CD1c-positive myeloid dendritic cell (primary cell): ENCODE data around the gene PARP6.

Source experiments
- DNase-seq: peaks from one replicate; pipeline ENCODE4 v3.0.0-alpha.2; 2016; ENCODE audit errors: extremely low spot score

Gene PARP6

DNA sequence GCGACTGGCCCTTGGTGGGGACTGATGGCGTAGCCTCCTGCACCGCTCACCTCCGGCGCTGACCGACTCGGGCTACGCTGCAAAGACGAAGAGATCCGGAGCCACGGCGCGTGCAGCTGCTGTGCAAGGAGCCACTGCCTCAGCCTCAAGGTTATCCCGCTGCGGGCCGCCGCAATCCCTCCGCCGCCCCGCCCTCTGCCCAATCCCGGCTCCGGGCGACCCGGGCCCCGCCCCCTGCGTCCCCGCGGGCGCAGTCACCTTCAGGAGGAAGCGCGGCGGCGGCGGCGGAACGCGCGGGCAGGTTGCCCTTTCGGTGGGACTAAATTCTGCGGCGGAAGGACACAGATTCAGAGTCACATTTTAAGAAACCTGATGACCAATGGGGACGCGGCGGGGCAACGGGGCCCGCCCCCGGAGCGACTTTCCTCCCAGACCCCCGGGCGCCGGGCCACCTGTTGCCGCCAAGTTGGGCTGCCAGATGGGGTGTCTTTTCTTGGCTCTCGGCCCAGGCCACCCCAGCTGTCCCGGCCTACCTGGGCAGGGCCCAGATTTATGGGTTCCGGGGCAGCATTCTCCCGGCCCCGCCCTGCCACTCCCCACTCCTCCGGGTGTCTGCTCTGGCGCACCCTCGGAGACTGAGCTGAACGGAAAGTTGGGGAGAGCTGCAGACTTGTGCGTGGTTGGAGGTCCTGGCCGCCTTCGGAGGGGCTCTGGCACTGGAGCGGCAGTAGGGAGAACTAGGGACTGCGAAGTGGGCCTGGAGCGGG is 41.1 kb downstream of the PARP6 start, which contains the start of gene PKM:
Gene PKM (minus strand): TSS at position 125 of the 767 bp plus-strand sequence. CDS start 12,093 bp downstream, outside the sequence.
- DNase-seq: peak; percentile 96

DNA sequence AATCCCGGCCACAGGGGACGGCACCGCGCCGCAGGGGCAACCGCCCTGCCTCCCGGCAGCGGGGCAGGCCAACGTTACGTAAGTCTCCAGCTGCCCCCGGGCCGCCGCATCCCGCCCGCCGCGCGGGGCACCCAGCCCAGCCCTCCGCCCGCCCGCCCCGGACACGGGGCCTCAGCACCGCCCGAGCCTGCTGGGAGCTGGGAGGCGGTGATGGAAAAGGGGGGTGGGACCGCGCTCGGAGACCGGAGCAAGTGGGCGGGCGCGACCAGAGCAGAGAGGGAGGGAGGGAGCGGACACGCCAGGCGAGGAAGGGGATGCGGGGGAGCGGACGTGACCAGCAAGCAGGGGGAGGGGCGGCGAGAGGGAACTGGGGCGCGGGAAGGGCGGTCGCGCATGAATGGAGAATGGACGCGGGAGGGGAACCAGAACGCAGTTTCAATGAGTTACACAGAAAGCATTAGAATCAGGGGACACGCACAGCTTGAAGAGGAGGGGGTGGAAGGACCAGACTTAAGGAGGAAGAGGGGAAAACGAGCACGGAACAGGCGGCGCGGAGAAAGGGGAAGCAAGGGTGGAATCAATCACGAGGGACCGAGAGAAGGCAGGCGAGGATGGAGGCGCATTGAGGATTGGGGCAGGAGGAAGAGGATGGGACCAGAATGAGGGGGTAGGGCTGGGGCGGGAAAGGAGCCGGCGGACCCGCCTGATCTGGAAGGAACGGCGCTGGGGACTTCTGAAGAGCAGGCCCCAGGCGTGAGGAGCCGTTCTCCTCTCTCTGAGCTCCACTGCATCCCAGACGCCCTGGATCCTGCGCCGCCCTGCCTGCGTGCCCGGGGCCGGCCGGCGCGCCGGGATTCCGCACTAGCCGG is 41.9 kb downstream of the PARP6 start:
- DNase-seq: peak; percentile 93

DNA sequence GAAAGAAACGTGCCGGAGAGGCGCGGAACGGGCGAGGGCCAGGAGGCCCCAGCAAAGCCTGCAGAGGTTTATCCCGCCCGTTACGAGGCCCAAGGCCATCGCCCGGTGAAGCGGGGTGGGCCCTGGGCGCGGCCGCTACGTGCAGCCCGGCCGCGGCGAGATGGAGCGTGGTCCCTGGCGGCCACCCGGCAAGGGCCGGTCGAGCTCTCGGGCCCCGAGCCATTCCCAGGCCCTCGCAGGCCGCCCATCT is 42.5 kb downstream of the PARP6 start:
- DNase-seq: no peak

DNA sequence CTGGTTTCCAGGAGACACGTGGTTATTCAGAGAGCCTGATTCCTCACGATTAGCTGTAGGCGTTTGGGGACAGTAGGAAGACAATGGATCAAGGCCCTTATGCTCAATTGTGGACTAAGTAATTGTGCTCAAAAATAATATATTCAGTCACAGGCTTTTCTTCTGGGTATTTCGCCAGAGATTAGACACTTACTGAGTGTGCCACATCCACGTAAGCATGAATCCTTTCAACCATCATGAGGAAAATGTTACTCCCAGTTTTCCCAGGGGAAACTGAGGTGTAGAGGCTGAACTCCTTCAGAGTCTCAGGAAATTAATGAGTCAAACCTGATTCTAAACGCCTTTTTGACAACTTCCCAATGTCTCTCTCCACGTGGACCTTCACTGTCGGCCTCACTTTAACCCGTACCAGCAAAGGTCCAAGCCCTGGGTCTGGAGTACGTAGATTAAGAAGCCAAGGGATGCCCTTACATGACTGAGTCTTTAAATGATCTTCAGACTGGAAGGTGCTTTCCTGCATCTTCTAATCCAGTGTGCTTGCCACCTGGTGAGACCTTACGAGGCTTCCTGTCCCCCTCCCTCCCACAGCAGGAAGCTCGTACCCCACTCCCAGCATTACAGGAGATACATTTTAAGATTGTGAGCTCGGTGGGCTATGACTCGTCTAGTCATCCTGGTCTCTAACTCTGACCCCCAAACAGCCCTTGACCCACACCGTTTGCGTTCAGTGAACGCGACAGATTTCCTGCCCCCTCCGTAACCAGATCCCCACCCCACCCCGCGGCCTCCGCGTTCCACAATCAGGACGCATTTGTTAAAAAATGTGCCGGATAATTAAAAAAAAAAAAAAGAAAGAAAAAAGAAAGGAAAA is 43.0 kb downstream of the PARP6 start:
- peak; percentile 65 for DNase-seq

DNA sequence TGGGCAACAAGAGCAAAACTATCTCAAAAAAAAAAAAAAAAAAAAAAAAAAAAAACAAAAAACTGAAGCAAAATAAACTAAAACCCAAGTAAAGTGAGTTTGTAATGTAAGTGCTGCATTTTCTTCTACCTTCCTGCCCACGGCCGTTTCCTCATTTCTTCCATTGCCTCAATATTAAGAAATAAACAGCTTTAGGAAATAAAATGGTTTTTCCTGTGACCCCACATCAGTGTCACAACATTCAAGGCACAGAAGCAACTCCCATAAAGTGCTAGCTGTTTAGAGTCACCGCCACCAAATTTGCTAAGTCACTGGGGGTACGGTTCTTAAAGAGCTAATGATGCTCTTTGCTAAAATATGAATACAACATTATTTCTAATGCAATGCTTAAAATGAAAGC is 44.6 kb downstream of the PARP6 start:
- DNase-seq: peak; percentile 76

DNA sequence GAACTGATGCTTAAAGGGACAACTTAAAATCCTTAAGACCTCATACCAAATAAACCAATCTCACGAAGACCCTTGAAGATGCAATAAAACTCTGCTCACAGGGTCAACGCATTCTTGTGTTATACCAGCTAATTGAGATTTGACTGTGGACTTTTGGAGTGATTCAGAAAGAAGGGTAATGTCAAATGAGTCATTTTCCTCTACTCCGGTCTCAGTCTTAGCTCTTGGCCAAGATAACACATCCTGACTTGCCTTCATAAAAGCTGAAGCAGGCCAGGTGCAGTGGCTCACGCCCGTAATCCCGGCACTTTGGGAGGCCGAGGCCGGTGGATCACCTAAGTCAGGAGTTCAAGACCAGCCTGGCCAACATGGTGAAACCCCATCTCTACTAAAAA is 45.2 kb downstream of the PARP6 start:
- peak; percentile 38 for DNase-seq

DNA sequence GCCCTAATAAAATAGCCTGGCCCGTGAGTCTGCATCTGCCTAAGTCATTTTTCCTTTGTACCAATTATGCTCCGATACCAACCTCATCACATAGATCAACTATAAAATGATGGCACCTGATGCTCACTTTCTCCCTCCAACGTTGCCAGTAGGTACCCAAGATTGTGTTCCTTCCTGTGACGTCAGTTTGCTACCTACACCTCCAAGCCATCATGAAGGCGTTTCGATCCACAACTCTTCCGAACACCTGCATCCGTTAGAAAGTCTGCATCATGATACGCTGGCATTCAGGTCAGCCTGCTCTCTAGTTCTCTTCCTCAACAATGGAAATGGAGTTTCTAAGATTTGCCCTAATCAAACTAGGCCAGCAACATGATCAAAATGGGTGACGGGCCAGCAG is 49.1 kb downstream of the PARP6 start:
- DNase-seq: no peak

DNA sequence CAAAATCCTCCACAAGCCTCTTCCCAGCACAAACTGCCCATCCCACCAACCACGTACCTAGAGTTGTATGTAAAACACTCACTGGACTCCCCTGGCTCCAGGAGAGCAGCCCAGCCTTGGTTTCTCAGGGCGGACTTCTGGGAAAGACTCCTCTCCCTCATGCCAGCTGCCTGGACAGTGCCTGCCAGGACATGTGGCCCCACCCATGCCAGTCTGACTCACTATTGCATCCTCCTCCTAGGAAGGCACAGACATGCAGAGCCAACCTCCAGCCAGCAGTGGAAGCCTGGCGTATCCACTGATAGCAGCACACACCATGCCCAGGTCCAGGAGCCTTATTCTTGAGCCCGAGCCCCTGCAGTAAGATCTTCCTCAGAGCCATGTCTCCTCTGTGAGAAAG is 50.0 kb downstream of the PARP6 start:
- peak; percentile 30 for DNase-seq

DNA sequence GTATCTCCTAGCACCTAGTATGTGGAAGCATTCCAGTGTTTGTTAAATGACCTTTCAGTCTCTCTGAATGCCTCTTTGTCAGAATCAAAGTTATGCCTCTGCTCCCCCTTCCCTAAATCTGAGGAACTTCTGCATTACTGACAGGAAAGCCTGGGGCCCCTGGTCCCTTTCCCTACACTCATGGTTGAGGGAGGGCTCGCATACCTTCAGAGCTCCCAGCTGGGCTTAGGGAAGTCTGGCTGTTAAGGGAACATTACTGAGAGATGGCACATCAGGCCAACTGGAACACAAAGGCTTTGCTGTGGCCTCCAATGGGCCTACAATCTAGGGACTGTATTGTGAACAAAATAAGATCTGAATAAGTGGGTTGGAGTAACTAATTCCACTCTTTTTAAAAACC is 51.7 kb downstream of the PARP6 start:
- peak; percentile 39 for DNase-seq

DNA sequence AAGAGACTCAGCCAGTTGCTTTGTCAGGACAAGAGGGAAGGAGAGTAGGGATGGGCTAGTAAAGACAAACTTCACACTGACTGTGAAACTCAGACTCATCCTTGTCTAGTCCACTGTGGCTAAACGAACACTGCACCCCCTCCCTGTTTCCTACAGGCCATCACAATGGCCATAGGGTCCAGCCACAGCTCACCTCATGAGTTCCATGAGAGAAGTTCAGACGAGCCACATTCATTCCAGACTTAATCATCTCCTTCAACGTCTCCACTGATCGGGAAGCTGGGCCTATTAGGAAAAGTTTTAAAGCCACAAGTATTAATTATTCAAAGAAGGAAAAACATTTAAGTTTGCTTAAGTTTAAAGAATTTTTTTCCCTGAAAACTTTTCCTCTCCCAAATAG is 55.1 kb downstream of the PARP6 start:
- no peak for DNase-seq

DNA sequence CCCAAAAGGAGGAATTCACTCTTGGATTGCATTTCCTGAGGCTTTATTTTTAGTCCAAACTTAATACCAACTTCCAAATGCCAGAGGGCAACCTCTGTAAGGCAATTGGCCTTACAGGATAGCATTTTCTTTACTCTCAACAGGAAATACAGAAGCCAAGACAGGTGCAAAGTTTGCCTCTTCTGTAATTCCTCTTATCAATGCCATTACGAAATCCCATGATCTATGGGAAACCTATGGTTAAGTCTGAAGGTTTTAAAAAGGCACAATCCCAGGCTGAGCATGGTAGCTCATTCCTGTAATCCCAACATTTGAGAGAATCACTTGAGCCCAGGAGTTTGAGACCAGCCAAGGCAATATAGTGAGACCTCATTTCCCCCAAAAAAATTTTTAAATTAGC is 56.3 kb downstream of the PARP6 start:
- DNase-seq: no peak

DNA sequence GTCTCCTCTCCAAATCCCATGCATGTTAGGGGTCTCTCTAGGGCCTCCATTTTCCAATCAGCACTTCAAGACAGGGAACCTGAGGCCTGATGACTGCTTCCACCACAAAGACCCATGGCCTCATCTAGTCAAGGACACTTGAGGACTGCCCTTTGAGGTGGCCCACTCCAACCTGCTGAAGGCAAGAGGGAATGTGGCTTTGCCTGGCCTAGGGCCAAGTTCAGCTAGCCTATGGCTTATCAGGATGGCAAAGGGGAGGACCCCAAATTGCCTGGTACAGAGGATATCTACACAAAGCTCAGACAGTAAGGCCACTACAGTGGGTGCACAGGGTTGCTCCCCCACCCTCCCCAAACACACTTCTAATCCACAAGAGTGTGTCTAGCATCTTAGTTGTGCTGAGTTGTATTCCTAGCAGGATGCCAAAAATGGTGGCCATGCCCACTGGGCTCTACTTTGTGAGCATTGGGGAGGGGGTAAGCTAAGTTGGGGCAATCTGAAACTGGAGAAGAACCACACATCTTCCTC is 64.7 kb downstream of the PARP6 start:
- DNase-seq: no peak

DNA sequence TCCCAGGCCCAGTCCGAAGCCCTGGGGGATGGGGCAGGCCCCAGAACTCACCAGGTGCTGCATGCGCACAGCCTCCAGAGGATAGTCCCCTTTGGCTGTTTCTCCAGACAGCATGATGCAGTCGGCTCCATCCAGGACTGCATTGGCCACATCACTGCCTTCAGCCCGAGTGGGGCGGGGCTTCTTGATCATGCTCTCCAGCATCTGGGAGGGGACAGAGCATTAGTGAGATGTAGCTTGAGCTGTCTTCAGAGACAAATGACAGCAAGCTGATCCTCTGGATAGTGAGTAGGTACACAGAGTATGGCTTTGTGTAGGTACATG is 65.7 kb downstream of the PARP6 start:
- DNase-seq: no peak

DNA sequence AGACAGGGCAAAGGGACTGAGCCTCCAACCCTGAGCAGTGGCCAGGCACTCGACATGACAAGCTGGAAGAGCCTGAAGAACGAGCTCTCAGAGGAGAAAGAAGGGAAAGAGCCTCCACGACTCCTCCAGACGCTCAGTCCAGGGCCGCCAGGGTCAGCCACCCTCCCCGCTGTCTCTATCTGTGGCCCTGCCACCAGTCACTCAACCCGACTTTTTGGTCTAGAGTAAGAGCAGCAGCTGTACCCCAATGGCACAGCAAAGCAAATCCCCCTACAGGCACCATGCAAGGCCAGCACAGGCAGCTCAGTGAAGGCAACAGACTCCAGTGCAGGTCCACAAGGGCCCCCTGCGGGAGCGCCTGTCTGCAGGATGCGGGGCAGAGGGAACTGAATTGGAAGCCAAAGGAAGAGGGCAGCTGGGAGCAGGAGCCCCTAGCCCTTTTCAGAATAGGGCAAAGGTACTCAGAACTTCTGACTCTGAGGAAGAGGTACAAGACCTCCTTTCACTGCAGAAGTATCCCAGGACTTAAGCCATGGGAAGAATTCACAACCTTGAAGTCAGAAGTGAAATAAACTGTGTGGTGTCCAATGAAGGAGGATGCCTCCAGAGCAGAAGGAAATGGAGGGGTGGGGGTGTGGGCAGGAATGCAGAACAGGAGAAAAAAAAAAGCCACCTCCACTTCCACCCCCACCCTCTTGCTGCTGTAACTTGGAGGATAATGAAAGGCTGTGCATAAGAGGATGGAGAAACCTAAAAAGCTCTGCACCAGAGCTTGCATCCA is 66.3 kb downstream of the PARP6 start:
- DNase-seq: no peak

DNA sequence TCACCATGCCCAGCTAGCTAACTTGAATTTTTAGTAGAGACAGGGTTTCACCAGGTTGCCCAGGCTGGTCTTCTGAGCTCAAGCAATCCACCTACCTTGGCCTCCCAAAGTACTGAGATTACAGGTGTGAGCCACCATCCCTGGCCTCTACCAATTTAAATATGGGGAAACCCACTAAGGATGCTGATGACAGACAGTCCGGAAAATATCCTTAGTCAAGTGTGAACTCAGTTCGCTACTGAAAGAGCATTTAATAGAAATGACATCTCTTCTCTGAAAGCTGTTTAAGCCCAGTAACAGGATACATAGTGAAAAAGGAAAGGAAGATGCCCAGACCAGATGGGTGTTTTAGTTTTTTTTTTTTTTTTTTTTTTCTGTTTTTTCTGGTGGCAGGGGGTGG is 67.1 kb downstream of the PARP6 start:
- no peak for DNase-seq

DNA sequence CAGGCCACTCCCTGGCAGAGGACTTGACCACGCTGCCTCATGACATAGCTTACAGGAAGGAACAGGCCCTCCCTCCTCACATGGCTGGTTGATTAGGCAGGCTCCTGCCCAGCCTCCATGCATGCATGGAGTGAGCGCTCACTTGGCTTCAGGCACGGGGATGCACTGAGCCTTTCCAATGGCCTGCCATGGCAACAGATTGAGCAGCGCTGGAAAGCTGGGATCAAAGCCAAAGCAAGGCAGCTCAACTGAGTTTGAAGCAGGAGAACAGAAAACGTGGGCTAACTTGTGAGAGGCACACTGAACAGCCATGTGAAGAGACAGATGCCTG is 68.9 kb downstream of the PARP6 start:
- DNase-seq: no peak

DNA sequence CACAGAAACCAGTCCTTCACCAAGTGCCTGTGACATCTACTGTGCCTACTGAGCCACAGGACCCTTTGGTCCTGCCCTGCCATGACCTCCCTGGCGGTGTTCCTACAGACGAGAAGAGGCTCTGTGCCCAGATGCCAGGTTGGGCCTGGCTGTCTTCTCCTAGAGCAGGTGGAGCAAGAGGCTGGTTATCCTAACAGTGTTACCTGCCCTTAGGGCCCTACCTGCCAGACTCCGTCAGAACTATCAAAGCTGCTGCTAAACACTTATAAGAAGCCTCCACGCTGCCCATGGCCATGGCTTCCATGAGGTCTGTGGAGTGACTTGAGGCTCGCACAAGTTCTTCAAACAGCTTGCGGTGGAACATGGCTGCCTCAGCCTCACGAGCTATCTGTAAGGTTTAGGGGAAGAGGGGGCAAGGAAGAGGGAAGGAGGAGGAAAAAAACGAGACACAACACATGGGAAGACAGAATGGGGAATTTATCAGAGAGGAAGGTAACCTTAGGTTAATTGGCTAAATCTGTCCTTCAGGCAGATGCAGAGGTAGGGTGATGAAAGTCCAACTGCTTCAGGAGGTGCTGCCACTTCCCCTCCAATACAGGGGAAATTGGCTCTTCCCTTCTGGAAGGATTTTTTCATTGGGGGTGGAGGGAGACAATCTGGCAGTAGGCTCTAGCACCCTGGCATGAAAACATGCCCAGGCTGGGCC is 69.4 kb downstream of the PARP6 start:
- DNase-seq: no peak

DNA sequence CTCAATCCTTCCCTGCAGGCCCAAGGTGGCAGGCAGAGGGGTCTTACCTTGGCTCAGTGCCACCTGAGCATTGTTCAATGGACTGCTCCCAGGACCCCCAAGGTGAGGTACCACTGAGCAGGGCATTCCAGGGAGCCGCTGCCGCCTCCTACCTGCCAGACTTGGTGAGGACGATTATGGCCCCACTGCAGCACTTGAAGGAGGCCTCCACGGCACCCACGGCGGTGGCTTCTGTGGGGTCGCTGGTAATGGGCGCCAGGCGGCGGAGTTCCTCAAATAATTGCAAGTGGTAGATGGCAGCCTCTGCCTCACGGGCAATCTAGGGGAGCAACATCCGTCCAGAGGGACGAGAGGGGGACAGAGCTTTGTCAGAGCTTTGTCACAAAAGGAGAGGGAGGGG is 70.1 kb downstream of the PARP6 start:
- DNase-seq: no peak

DNA sequence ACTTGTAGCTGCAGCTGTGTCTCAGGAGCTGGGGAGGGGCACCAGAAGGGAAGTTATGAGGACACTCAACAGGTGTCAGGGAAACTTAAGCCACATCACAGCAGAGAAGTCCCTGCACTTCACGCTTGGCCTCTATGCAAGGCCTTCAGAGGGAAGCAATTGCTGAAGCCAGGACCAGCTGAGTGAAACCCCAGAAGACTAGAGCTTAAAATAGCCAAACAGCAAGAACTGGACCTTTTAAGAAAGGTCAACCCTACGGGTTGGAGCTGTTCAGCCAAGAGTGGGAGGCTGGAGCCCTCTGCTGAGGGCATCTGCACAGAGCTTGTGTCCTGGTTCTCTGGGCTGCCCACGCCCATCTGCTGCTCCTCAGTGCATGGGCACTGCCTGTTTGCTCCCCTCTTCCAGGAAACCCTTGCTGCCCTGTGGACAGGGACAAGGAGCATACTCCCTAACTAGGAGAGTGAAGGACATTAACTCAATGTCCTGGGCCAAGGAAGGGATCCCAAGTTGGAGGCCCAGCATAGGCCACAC is 70.9 kb downstream of the PARP6 start:
- DNase-seq: no peak

DNA sequence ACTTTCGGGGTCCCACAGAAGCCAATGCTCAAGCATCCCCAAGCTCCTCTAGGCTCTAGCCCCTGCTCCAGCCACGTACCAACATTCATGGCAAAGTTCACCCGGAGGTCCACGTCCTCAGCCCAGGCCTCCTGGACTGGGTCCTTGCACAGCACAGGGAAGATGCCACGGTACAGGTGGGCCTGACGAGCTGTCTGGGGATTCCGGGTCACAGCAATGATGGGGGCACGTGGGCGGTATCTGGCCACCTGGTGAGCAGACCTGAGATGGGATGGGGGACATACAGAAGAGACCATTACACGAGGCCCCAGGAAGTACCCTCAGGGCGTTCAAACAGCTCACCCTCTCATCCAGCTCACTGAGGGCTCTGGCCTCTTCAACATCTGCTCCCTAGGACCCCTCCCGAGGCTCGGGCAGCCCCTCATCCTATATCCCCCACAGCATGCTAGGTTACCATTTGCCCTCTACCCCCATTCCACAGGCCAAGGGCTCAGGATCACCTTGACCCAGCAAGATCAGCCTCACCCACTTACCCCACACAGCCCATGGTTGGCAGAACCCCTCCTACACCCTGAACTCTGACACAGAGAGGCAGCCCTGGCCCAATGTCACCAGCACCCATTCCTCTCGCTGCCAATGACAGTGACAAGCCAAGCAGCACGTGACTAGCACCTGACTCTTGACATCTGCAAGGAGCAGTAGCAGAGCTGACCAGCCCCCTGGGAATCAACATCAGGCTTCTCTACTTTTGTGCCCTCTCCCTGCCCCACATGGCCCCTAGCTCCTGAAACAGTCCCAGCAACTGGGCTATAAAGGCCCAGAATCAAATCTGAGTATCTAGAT is 71.7 kb downstream of the PARP6 start:
- DNase-seq: no peak
